GM03348 (cell line): ENCODE measurements around the gene KDM4C.
"Not testable (repeated sequence)": the region's sequence is repeated elsewhere in the genome, so short reads cannot be mapped to it uniquely, and the experiment has no call there.

Source experiments
- DNase-seq: peaks from one replicate; pipeline ENCODE4 v3.0.0; 2012; ENCODE audit warnings: low spot score

Gene KDM4C

GRCh38 chr9:6764011-6764410 lies 6.2 kb downstream of the KDM4C start:
- no peak for DNase-seq

GRCh38 chr9:6764523-6764922 lies 6.8 kb downstream of the KDM4C start:
- no peak for DNase-seq

- no peak for DNase-seq
Measured at GRCh38 chr9:6764950-6765349, 7.2 kb downstream of the KDM4C start.

GRCh38 chr9:6765396-6765795 lies 7.6 kb downstream of the KDM4C start:
- no peak for DNase-seq

GRCh38 chr9:6766606-6767005 lies 8.8 kb downstream of the KDM4C start:
- no peak for DNase-seq

- not testable (repeated sequence) for DNase-seq
Measured at GRCh38 chr9:6768587-6768986, 10.8 kb downstream of the KDM4C start.

GRCh38 chr9:6771722-6772121 lies 13.9 kb downstream of the KDM4C start:
- DNase-seq: no peak

- no peak for DNase-seq
Measured at GRCh38 chr9:6777213-6777902, 19.6 kb downstream of the KDM4C start.

GRCh38 chr9:6779417-6780241 lies 21.9 kb downstream of the KDM4C start:
- no peak for DNase-seq

GRCh38 chr9:6780690-6781089 lies 22.9 kb downstream of the KDM4C start:
- peak; percentile 13 for DNase-seq

- no peak for DNase-seq
Measured at GRCh38 chr9:6781476-6781875, 23.7 kb downstream of the KDM4C start.

- no peak for DNase-seq
Measured at GRCh38 chr9:6782345-6782744, 24.6 kb downstream of the KDM4C start.

GRCh38 chr9:6782981-6783380 lies 25.2 kb downstream of the KDM4C start:
- no peak for DNase-seq

GRCh38 chr9:6783753-6784152 lies 26.0 kb downstream of the KDM4C start:
- DNase-seq: no peak

GRCh38 chr9:6785682-6786081 lies 27.9 kb downstream of the KDM4C start:
- DNase-seq: no peak

GRCh38 chr9:6787793-6788161 lies 30.0 kb downstream of the KDM4C start:
- DNase-seq: peak; percentile 20

- DNase-seq: peak; percentile 79
Measured at GRCh38 chr9:6788162-6789016, 30.6 kb downstream of the KDM4C start.

- not testable (repeated sequence) for DNase-seq
Measured at GRCh38 chr9:6789017-6789338, 31.2 kb downstream of the KDM4C start.

- DNase-seq: no peak
Measured at GRCh38 chr9:6790866-6791265, 33.1 kb downstream of the KDM4C start.

GRCh38 chr9:6793203-6793602 lies 35.4 kb downstream of the KDM4C start:
- DNase-seq: no peak

- DNase-seq: no peak
Measured at GRCh38 chr9:6794936-6795335, 37.2 kb downstream of the KDM4C start.

- DNase-seq: no peak
Measured at GRCh38 chr9:6802926-6803325, 45.2 kb downstream of the KDM4C start.

GRCh38 chr9:6805532-6805931 lies 47.8 kb downstream of the KDM4C start:
- peak; percentile 53 for DNase-seq
